ENCODE data around the gene PITRM1. TPM values are rescaled to one million over a fixed set of nuclear protein-coding genes. Genes with fewer than 3 reads are reported as not detected.

PITRM1 gene
- total and polyA plus RNA-seq, 2 donors (not counting 3 experiments of a cell fraction or from before 2014, with no cell fraction given): 83.2 to 145 TPM

DNA sequence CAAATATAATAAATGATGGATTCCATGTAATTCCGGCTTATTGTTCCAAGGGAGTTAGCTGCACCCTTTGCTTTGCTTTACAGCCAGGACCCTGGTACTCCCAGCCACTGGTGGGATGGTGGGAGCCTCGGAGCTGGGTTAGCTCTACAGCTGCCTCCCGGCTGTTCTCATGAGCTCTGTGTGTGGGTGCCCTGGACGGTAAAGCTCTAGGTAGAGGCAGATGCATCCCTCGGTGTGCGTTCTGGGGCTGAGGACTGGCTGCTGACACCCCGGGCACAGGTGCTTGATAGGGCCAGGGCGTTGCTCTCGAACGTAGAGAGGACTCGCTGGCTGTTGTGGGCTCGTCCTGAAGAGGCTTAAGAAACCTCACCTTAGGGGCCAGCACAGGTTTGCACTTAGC lies 55.1 kb downstream of the PITRM1 start:
- CTCF ChIA-PET: no interaction called here
- H3K79me2 ChIP-seq (ENCODE audit: control insufficient read depth, insufficient read depth, low read length): no peaks in the 10 kb centered on the region
- intact Hi-C loops (cut with micrococcal nuclease): no loop called here
- H3K27me3 ChIP-seq (ENCODE audit: control insufficient read depth in 2 of 2, insufficient read depth in 2 of 2, low read length in 2 of 2): no peaks in the 10 kb centered on the region
- H3K27ac ChIP-seq (ENCODE audit: insufficient read depth, low read depth, low read length): no peak overlapping the region
- FAIRE-seq (no peak), DNase-seq (ENCODE audit: low read depth, low spot score) (no peak)
- BruUV-seq (replicated peaks): no TSS peak
- TF ChIP-seq EZH2 (IDR thresholded peaks at IDR 0.05; ENCODE audit: borderline replicate concordance, low read depth, low read length, severe bottlenecking) (no peak), MYC (IDR thresholded peaks at IDR 0.05; ENCODE audit: low read depth, low read length) (no peak), GATA2 (IDR thresholded peaks at IDR 0.05; ENCODE audit: insufficient read depth, insufficient read length, low read depth, low read length) (no peak), CTCF (IDR thresholded peaks at IDR 0.05; ENCODE audit: extremely low read depth in 1 of 2, insufficient read depth in 1 of 2, low read depth in 1 of 2, low read length in 2 of 2) (no peak), MAX (IDR thresholded peaks at IDR 0.05; ENCODE audit: insufficient read depth, insufficient read length) (no peak), FOS (IDR thresholded peaks at IDR 0.05; ENCODE audit: borderline replicate concordance, insufficient read depth, low read length) (no peak), POLR2A (IDR thresholded peaks at IDR 0.05; ENCODE audit: low read depth, low read length) (no peak)
- H4K20me1 ChIP-seq (replicated peaks; ENCODE audit: control insufficient read depth, extremely low read depth, insufficient read depth, low read length): no peaks in the 10 kb centered on the region
- no peak overlapping the region for H3K4me2 ChIP-seq (ENCODE audit: insufficient read depth, low read length)
- no peaks in the 10 kb centered on the region for H3K9me3 ChIP-seq (replicated peaks; ENCODE audit: control insufficient read depth, insufficient read depth, low read length)
- H3K36me3 ChIP-seq (ENCODE audit: control insufficient read depth in 2 of 2, extremely low read depth in 1 of 2, insufficient read depth in 2 of 2, low read length in 2 of 2): peaks cover 32 to 58% of the 10 kb centered on the region in 2 experiments
- dilution Hi-C loops (cut with MboI; ENCODE audit: extremely low pct_ligation_motif_present, low sequenced_read_pairs): no loop called here
- H2AFZ ChIP-seq (ENCODE audit: low read depth, low read length): no peak overlapping the region
- no peak overlapping the region for H3K9ac ChIP-seq (replicated peaks; ENCODE audit: extremely low read depth, insufficient read depth, low read length)
- H3K4me3 ChIP-seq (replicated peaks in 1 of 3; ENCODE audit: insufficient read depth in 1 of 3, low read depth in 1 of 3, low read length in 3 of 3): no peak overlapping the region
- POLR2A ChIA-PET: no interaction called here
- no peaks in the 10 kb centered on the region for H3K4me1 ChIP-seq (ENCODE audit: control insufficient read depth, extremely low read depth, insufficient read depth, low read length)
- H3K9me1 ChIP-seq (replicated peaks; ENCODE audit: control insufficient read depth, extremely low read depth, insufficient read depth, low read length): no peaks in the 10 kb centered on the region

Data from endothelial cell of umbilical vein (primary cell).